HG03280 (cell line): ENCODE results near the gene CRK.
A peak's percentile ranks its signal among the peaks of the same experiment; 100 is the strongest.

ENCODE experiments used
- ATAC-seq: cut with Tn5 transposase; IDR thresholded peaks from one replicate; pipeline ENCODE4 v1.9.1; 2021; ENCODE audit warnings: mild to moderate bottlenecking, moderate library complexity; ENCODE audit not compliant: unreplicated experiment

CRK gene

GRCh38 chr17:1455797-1456599 lies at the start of gene CRK:
Gene CRK (minus strand): TSS chr17:1456232. CDS start chr17:1456117, 115 bp downstream.
- ATAC-seq = peak; percentile 89

GRCh38 chr17:1505586-1505985 lies 49.6 kb upstream of the CRK start:
- no peak for ATAC-seq

GRCh38 chr17:1504866-1505265 lies 48.8 kb upstream of the CRK start:
- no peak for ATAC-seq

- ATAC-seq = no peak
Observed at GRCh38 chr17:1503699-1504098, 47.7 kb upstream of the CRK start.

GRCh38 chr17:1498869-1499268 lies 42.8 kb upstream of the CRK start:
- no peak for ATAC-seq

GRCh38 chr17:1498233-1498632 lies 42.2 kb upstream of the CRK start:
- no peak for ATAC-seq

GRCh38 chr17:1497831-1498230 lies 41.8 kb upstream of the CRK start:
- ATAC-seq = no peak

GRCh38 chr17:1496869-1497268 lies 40.8 kb upstream of the CRK start:
- no peak for ATAC-seq

GRCh38 chr17:1495265-1495989 lies 39.4 kb upstream of the CRK start:
- no peak for ATAC-seq

- ATAC-seq = no peak
Observed at GRCh38 chr17:1494736-1495253, 38.8 kb upstream of the CRK start.

- ATAC-seq = no peak
Observed at GRCh38 chr17:1494203-1494602, 38.2 kb upstream of the CRK start.

GRCh38 chr17:1493291-1493980 lies 37.4 kb upstream of the CRK start:
- ATAC-seq = no peak

GRCh38 chr17:1492249-1493206 lies 36.5 kb upstream of the CRK start, which contains the start of gene MYO1C:
Gene MYO1C (minus strand): TSS chr17:1492686. CDS start chr17:1492487, 199 bp downstream.
- ATAC-seq = no peak

GRCh38 chr17:1491443-1492248 lies 35.6 kb upstream of the CRK start:
- ATAC-seq = peak; percentile 38

GRCh38 chr17:1490643-1491442 lies 34.8 kb upstream of the CRK start:
- peak; percentile 42 for ATAC-seq

- ATAC-seq = no peak
Observed at GRCh38 chr17:1488826-1489270, 32.8 kb upstream of the CRK start.

- peak; percentile 29 for ATAC-seq
Observed at GRCh38 chr17:1487939-1488825, 32.1 kb upstream of the CRK start.
